Measurements from ENCODE around the gene TTC12. TPM values are rescaled to one million over a fixed set of nuclear protein-coding genes. Genes with fewer than 3 reads are reported as not detected.
"Not testable (repeated sequence)": the region's sequence is repeated elsewhere in the genome, so short reads cannot be mapped to it uniquely, and the experiment has no call there.

TTC12 gene
- total RNA-seq, 1 donor from 2014 or later, result 13.2 TPM

- peak; percentile 88 for DNase-seq (ENCODE audit: extremely low spot score, unreplicated experiment)
- Mint-ChIP-seq H3K4me3 (ENCODE audit: unreplicated experiment) (no peak overlapping the region), H3K9me3 (ENCODE audit: unreplicated experiment) (no peaks in the 10 kb centered on the region), H3K27ac (ENCODE audit: unreplicated experiment) (no peak overlapping the region), H3K4me1 (ENCODE audit: unreplicated experiment) (no peaks in the 10 kb centered on the region), H3K27me3 (ENCODE audit: unreplicated experiment) (peaks cover 42% of the 10 kb centered on the region), H3K36me3 (ENCODE audit: unreplicated experiment) (no peaks in the 10 kb centered on the region)
- TF ChIP-seq CTCF (IDR thresholded peaks at IDR 0.05), result peak; percentile 96
Observed at GRCh38 chr11:113289431-113290187, 24.8 kb upstream of the TTC12 start.

- no peak overlapping the region for H3K27ac Mint-ChIP-seq (ENCODE audit: unreplicated experiment)
- no peaks in the 10 kb centered on the region for H3K36me3 Mint-ChIP-seq (ENCODE audit: unreplicated experiment)
- H3K27me3 Mint-ChIP-seq (ENCODE audit: unreplicated experiment), result peaks cover 50% of the 10 kb centered on the region
- no peak for DNase-seq (ENCODE audit: extremely low spot score, unreplicated experiment)
- H3K4me3 Mint-ChIP-seq (ENCODE audit: unreplicated experiment), result no peak overlapping the region
- H3K4me1 Mint-ChIP-seq (ENCODE audit: unreplicated experiment), result peaks cover 6% of the 10 kb centered on the region
- TF ChIP-seq CTCF (IDR thresholded peaks at IDR 0.05), result no peak
- no peaks in the 10 kb centered on the region for H3K9me3 Mint-ChIP-seq (ENCODE audit: unreplicated experiment)
Observed at GRCh38 chr11:113293936-113294335, 20.4 kb upstream of the TTC12 start.

- H3K27me3 Mint-ChIP-seq (ENCODE audit: unreplicated experiment), result peaks cover 65% of the 10 kb centered on the region
- peaks cover 6% of the 10 kb centered on the region for H3K4me1 Mint-ChIP-seq (ENCODE audit: unreplicated experiment)
- no peak overlapping the region for H3K4me3 Mint-ChIP-seq (ENCODE audit: unreplicated experiment)
- TF ChIP-seq CTCF (IDR thresholded peaks at IDR 0.05), result no peak
- no peaks in the 10 kb centered on the region for H3K9me3 Mint-ChIP-seq (ENCODE audit: unreplicated experiment)
- DNase-seq (ENCODE audit: extremely low spot score, unreplicated experiment), result no peak
- H3K36me3 Mint-ChIP-seq (ENCODE audit: unreplicated experiment), result no peaks in the 10 kb centered on the region
- no peak overlapping the region for H3K27ac Mint-ChIP-seq (ENCODE audit: unreplicated experiment)
Observed at GRCh38 chr11:113295993-113296392, 18.4 kb upstream of the TTC12 start.

GRCh38 chr11:113296447-113297205, 17.8 kb upstream of the TTC12 start:
- Mint-ChIP-seq H3K27ac (ENCODE audit: unreplicated experiment) (no peak overlapping the region), H3K9me3 (ENCODE audit: unreplicated experiment) (no peaks in the 10 kb centered on the region), H3K4me1 (ENCODE audit: unreplicated experiment) (peaks cover 6% of the 10 kb centered on the region), H3K4me3 (ENCODE audit: unreplicated experiment) (no peak overlapping the region), H3K27me3 (ENCODE audit: unreplicated experiment) (peaks cover 65% of the 10 kb centered on the region), H3K36me3 (ENCODE audit: unreplicated experiment) (no peaks in the 10 kb centered on the region)
- TF ChIP-seq CTCF (IDR thresholded peaks at IDR 0.05), result no peak
- no peak for DNase-seq (ENCODE audit: extremely low spot score, unreplicated experiment)

- not testable (repeated sequence) for H3K36me3 Mint-ChIP-seq (ENCODE audit: unreplicated experiment); DNase-seq (ENCODE audit: extremely low spot score, unreplicated experiment); H3K27ac Mint-ChIP-seq (ENCODE audit: unreplicated experiment); H3K4me3 Mint-ChIP-seq (ENCODE audit: unreplicated experiment); H3K9me3 Mint-ChIP-seq (ENCODE audit: unreplicated experiment); H3K4me1 Mint-ChIP-seq (ENCODE audit: unreplicated experiment)
- peaks cover 60% of the 10 kb centered on the region for H3K27me3 Mint-ChIP-seq (ENCODE audit: unreplicated experiment)
Observed at GRCh38 chr11:113298496-113298895, 15.9 kb upstream of the TTC12 start.
